ENCODE data around the gene CLDN6.

GRCh38 chr16:3038896-3039295 is 20.9 kb upstream of the CLDN6 start:
- TF ChIP-seq, protein P1, sequence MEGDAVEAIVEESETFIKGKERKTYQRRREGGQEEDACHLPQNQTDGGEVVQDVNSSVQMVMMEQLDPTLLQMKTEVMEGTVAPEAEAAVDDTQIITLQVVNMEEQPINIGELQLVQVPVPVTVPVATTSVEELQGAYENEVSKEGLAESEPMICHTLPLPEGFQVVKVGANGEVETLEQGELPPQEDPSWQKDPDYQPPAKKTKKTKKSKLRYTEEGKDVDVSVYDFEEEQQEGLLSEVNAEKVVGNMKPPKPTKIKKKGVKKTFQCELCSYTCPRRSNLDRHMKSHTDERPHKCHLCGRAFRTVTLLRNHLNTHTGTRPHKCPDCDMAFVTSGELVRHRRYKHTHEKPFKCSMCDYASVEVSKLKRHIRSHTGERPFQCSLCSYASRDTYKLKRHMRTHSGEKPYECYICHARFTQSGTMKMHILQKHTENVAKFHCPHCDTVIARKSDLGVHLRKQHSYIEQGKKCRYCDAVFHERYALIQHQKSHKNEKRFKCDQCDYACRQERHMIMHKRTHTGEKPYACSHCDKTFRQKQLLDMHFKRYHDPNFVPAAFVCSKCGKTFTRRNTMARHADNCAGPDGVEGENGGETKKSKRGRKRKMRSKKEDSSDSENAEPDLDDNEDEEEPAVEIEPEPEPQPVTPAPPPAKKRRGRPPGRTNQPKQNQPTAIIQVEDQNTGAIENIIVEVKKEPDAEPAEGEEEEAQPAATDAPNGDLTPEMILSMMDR (conservative IDR thresholded peaks at IDR 0.05; ENCODE audit: low read length), result no peak
- no peak for TF ChIP-seq EZH2phosphoT487 (IDR thresholded peaks at IDR 0.05; ENCODE audit: borderline replicate concordance, low read depth, low read length)
